Gastrocnemius medialis (tissue), 4 donors: ENCODE data around the gene CEP170B.

ENCODE experiments used
- CTCF ChIP-seq, 5 experiments: fragments of 450-650 bp in 3 of 5; fragments of 200-600 bp in 2 of 5; sonication (generic) in 2 of 5; IDR thresholded peaks in 4 of 5; conservative IDR thresholded peaks in 1 of 5; 1 replicate in 4 of 5; 2 replicates in 1 of 5; pipeline ENCODE4 v1.5.1; 2016 to 2019; ENCODE audit warnings: antibody characterized with exemption in 5 of 5, mild to moderate bottlenecking in 3 of 5, moderate library complexity in 3 of 5
- POLR2A ChIP-seq, 2 donors: fragments of 450-650 bp; IDR thresholded peaks; one replicate each; pipeline ENCODE4 v1.6.1; 2017; ENCODE audit warnings: antibody characterized with exemption in 2 of 2, mild to moderate bottlenecking in 2 of 2, moderate library complexity in 2 of 2

- no peak for TF ChIP-seq POLR2A (IDR thresholded peaks at IDR 0.05)
- no peak for TF ChIP-seq CTCF (IDR thresholded peaks at IDR 0.05 in 4 of 5, conservative IDR thresholded peaks at IDR 0.05 in 1 of 5)
Observed at GRCh38 chr14:104893435-104894207, 28.6 kb downstream of the CEP170B start.
